Measurements from ENCODE around the gene GPA33. TPM values are rescaled to one million over a fixed set of nuclear protein-coding genes. Genes with fewer than 3 reads are reported as not detected.

GPA33 gene
- total and polyA plus RNA-seq, 8 donors: 0.03 to 51.3 (median 2.2) TPM; not detected in 4

- H3K9me3 ChIP-seq: no peaks in the 10 kb centered on the region
- H3K36me3 ChIP-seq: no peaks in the 10 kb centered on the region
- WGBS, 5 donors: 71 to 95% (median 88%) methylated on average over 1 of the region's 1 CpG
- H3K4me1 ChIP-seq: no peaks in the 10 kb centered on the region
- intact Hi-C loops (cut with DNase I; ENCODE audit: low total_unique reads): no loop called here
- H3K4me3 ChIP-seq: no peak overlapping the region
- H3K27ac ChIP-seq: no peak overlapping the region
- H3K27me3 ChIP-seq: peaks cover 0 to 14% (median 0%) of the 10 kb centered on the region in 3 donors
- TF ChIP-seq POLR2A (IDR thresholded peaks at IDR 0.05) (no peak), CTCF (IDR thresholded peaks at IDR 0.05) (no peak), POLR2AphosphoS5 (IDR thresholded peaks at IDR 0.05) (no peak), EP300 (IDR thresholded peaks at IDR 0.05) (no peak)
- no peak for DNase-seq
Measured at GRCh38 chr1:167099851-167100250, 9.7 kb upstream of the GPA33 start.

- H3K27me3 ChIP-seq: peaks cover 0 to 9% (median 0%) of the 10 kb centered on the region in 3 donors
- 51 to 71% (median 62%) methylated on average over 5 of the region's 5 CpGs for WGBS, 5 donors
- no peak overlapping the region for H3K27ac ChIP-seq
- no peaks in the 10 kb centered on the region for H3K4me1 ChIP-seq
- no peak for DNase-seq
- H3K36me3 ChIP-seq: no peaks in the 10 kb centered on the region
- no peak overlapping the region for H3K4me3 ChIP-seq
- no peaks in the 10 kb centered on the region for H3K9me3 ChIP-seq
- intact Hi-C loops (cut with DNase I; ENCODE audit: low total_unique reads): no loop called here
- TF ChIP-seq POLR2A (IDR thresholded peaks at IDR 0.05): no peak
- no peak for TF ChIP-seq EP300 (IDR thresholded peaks at IDR 0.05)
- TF ChIP-seq CTCF (IDR thresholded peaks at IDR 0.05): no peak
- TF ChIP-seq POLR2AphosphoS5 (IDR thresholded peaks at IDR 0.05): no peak
Measured at GRCh38 chr1:167095368-167095767, 5.2 kb upstream of the GPA33 start.

- no peak overlapping the region for H3K4me3 ChIP-seq
- intact Hi-C loops (cut with DNase I; ENCODE audit: low total_unique reads): no loop called here
- WGBS, 5 donors: 80 to 90% (median 88%) methylated on average over 8 of the region's 8 CpGs
Measured at GRCh38 chr1:167094690-167095089, 4.5 kb upstream of the GPA33 start.

GRCh38 chr1:167093846-167094516, 3.8 kb upstream of the GPA33 start, which contains the start of gene STYXL2:
STYXL2 (plus strand) TSS chr1:167094075; CDS start chr1:167094850, 775 bp downstream.
- TF ChIP-seq CTCF (IDR thresholded peaks at IDR 0.05) (no peak), EP300 (IDR thresholded peaks at IDR 0.05) (no peak), POLR2A (IDR thresholded peaks at IDR 0.05) (no peak), POLR2AphosphoS5 (IDR thresholded peaks at IDR 0.05) (no peak)
- DNase-seq: no peak
- no peaks in the 10 kb centered on the region for H3K9me3 ChIP-seq
- intact Hi-C loops (cut with DNase I; ENCODE audit: low total_unique reads): no loop called here
- no peaks in the 10 kb centered on the region for H3K27me3 ChIP-seq
- no peak within 1 kb of the TSS for H3K27ac ChIP-seq
- no peak within 1 kb of the TSS for H3K4me3 ChIP-seq
- H3K36me3 ChIP-seq: no peaks in the 10 kb centered on the region
- no peaks in the 10 kb centered on the region for H3K4me1 ChIP-seq
- 69 to 83% (median 80%) methylated on average over 6 to 8 of the region's 8 CpGs for WGBS, 5 donors

More at GRCh38 chr1:167094690-167095089, 4.5 kb upstream of the GPA33 start:
- Histone ChIP-seq H3K4me1 (no peaks in the 10 kb centered on the region), H3K27me3 (peaks cover 0 to 2% (median 0%) of the 10 kb centered on the region in 3 donors), H3K9me3 (no peaks in the 10 kb centered on the region), H3K36me3 (no peaks in the 10 kb centered on the region), H3K27ac (no peak overlapping the region)
- TF ChIP-seq EP300 (IDR thresholded peaks at IDR 0.05): no peak
- DNase-seq: no peak

GRCh38 chr1:167092653-167093052, 2.5 kb upstream of the GPA33 start:
- intact Hi-C loops (cut with DNase I; ENCODE audit: low total_unique reads): no loop called here
- WGBS, 5 donors: 73 to 90% (median 84%) methylated on average over 1 of the region's 1 CpG

More at GRCh38 chr1:167092653-167093052, 2.5 kb upstream of the GPA33 start:
- H3K4me3 ChIP-seq: no peak overlapping the region
- H3K27me3 ChIP-seq: no peaks in the 10 kb centered on the region
- DNase-seq: no peak
- no peaks in the 10 kb centered on the region for H3K9me3 ChIP-seq
- TF ChIP-seq EP300 (IDR thresholded peaks at IDR 0.05): no peak
- TF ChIP-seq POLR2AphosphoS5 (IDR thresholded peaks at IDR 0.05): no peak
- no peak for TF ChIP-seq CTCF (IDR thresholded peaks at IDR 0.05)
- no peak for TF ChIP-seq POLR2A (IDR thresholded peaks at IDR 0.05)
- H3K36me3 ChIP-seq: no peaks in the 10 kb centered on the region
- no peaks in the 10 kb centered on the region for H3K4me1 ChIP-seq
- no peak overlapping the region for H3K27ac ChIP-seq
